ENCODE measurements around the gene ATXN3L. TPM values are rescaled to one million over a fixed set of nuclear protein-coding genes. Genes with fewer than 3 reads are reported as not detected.

ATXN3L gene
- total RNA-seq = not detected

GRCh38 chrX:13319953-13320352 is at the start of gene ATXN3L:
Gene ATXN3L, minus strand, starts transcription at chrX:13320053. Its CDS starts 119 bp downstream, at chrX:13319934.
- no peak for TF ChIP-seq CTCF (IDR thresholded peaks at IDR 0.05; ENCODE audit: low read depth)

- TF ChIP-seq CTCF (IDR thresholded peaks at IDR 0.05; ENCODE audit: low read depth) = no peak
These were observed 49.6 kb upstream of the ATXN3L start for GRCh38 chrX:13369256-13370030.

- no peak for TF ChIP-seq CTCF (IDR thresholded peaks at IDR 0.05; ENCODE audit: low read depth)
These were observed 48.1 kb upstream of the ATXN3L start for GRCh38 chrX:13367950-13368349.

- no peak for TF ChIP-seq CTCF (IDR thresholded peaks at IDR 0.05; ENCODE audit: low read depth)
These were observed 46.8 kb upstream of the ATXN3L start for GRCh38 chrX:13366698-13367097.

GRCh38 chrX:13365161-13365560 is 45.3 kb upstream of the ATXN3L start:
- TF ChIP-seq CTCF (IDR thresholded peaks at IDR 0.05; ENCODE audit: low read depth) = no peak

GRCh38 chrX:13364230-13364857 is 44.5 kb upstream of the ATXN3L start:
- TF ChIP-seq CTCF (IDR thresholded peaks at IDR 0.05; ENCODE audit: low read depth) = no peak

- TF ChIP-seq CTCF (IDR thresholded peaks at IDR 0.05; ENCODE audit: low read depth) = no peak
These were observed 40.3 kb upstream of the ATXN3L start for GRCh38 chrX:13360146-13360545.

Data from subcutaneous adipose tissue (tissue), 4 donors.